Uterus (tissue), 2 donors: Measurements from ENCODE around the gene RC3H1.

Source experiments
- CTCF ChIP-seq, 4 experiments: fragments of 200-600 bp in 2 of 4; fragments of 450-650 bp in 2 of 4; sonication (generic) in 2 of 4; IDR thresholded peaks; one replicate each; pipeline ENCODE4 v1.5.1; 2016 to 2019; ENCODE audit warnings: antibody characterized with exemption in 4 of 4, mild to moderate bottlenecking in 2 of 4, moderate library complexity in 1 of 4
- POLR2A ChIP-seq, 2 donors: fragments of 450-650 bp; IDR thresholded peaks; one replicate each; pipeline ENCODE4 v1.6.1; 2016; ENCODE audit warnings: antibody characterized with exemption in 2 of 2, mild to moderate bottlenecking in 1 of 2, moderate library complexity in 1 of 2

DNA sequence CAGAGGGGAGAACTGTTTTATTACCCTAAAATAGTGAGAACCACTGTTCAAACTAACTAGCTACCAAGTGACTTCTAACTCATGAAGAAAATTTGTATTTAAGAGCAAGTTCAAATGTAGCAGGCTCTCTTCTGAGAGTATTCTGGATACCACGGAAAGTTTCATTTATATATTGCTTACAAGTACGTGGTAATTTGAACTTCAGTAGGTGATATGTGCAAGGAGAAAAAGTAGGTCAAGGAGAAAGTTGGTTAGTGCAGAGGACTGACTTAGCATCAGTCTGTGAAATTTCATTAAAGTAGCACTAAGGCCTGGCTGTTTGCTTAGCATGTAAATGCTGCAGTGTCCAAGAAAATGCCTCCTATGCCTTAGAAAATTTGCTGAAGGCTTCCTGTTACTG is 121.7 kb downstream of the RC3H1 start:
- TF ChIP-seq CTCF (IDR thresholded peaks at IDR 0.05) (no peak), POLR2A (IDR thresholded peaks at IDR 0.05) (no peak)
